ENCODE results near the gene KPNA6. TPM values are rescaled to one million over a fixed set of nuclear protein-coding genes. Genes with fewer than 3 reads are reported as not detected.

KPNA6 gene
- total and polyA plus RNA-seq, 9 of the 15 experiments (the other 6 are each of a cell fraction or from before 2014, with no cell fraction given) = 20.1 to 54.6 (median 32.2) TPM

GRCh38 chr1:32200226-32201010, 92.6 kb downstream of the KPNA6 start, which contains the start of gene CCDC28B (continued):
- TF ChIP-seq ZBTB43 (CRISPR knock-in tag; IDR thresholded peaks at IDR 0.05) (no peak), GTF2E2 (tag; IDR thresholded peaks at IDR 0.05) (no peak), POLR2AphosphoS2 (IDR thresholded peaks at IDR 0.05; ENCODE audit: low read length) (no peak; the same call in 1 of the 2 replicates), MCM5 (IDR thresholded peaks at IDR 0.05; ENCODE audit: low read depth) (no peak), THRA (IDR thresholded peaks at IDR 0.05) (no peak), ZNF445 (CRISPR knock-in tag; IDR thresholded peaks at IDR 0.05; ENCODE audit: low read depth) (0 out of 2 replicates have a peak, but pooled peaks have one; percentile 44), ZNF668 (CRISPR knock-in tag; IDR thresholded peaks at IDR 0.05) (no peak), ZFP1 (CRISPR knock-in tag; IDR thresholded peaks at IDR 0.05) (no peak), AFF4 (CRISPR knock-in tag; IDR thresholded peaks at IDR 0.05) (0 out of 2 replicates have a peak, but pooled peaks have one; percentile 56), C11orf30 (IDR thresholded peaks at IDR 0.05; ENCODE audit: low read depth) (no peak), ELF4 (CRISPR knock-in tag; IDR thresholded peaks at IDR 0.05) (0 out of 2 replicates have a peak, but pooled peaks have one; percentile 47), FOXK2 (conservative IDR thresholded peaks at IDR 0.05 in 1 of 2, IDR thresholded peaks at IDR 0.05 in 1 of 2; ENCODE audit: low read depth in 2 of 2) (peak; percentile 35 to 50; a peak in 3 of 4 replicates), ZNF586 (CRISPR knock-in tag; conservative IDR thresholded peaks at IDR 0.05) (no peak), CHAMP1 (IDR thresholded peaks at IDR 0.05) (no peak), ILK (tag; IDR thresholded peaks at IDR 0.05; ENCODE audit: borderline replicate concordance, low read depth) (no peak), MAZ (CRISPR knock-in tag; conservative IDR thresholded peaks at IDR 0.05 in 1 of 2, IDR thresholded peaks at IDR 0.05 in 1 of 2) (peak; percentile 53 to 69; a peak in 3 of 4 replicates), BRD9 (IDR thresholded peaks at IDR 0.05; ENCODE audit: low read depth, partially characterized antibody) (no peak), TCF15 (CRISPR knock-in tag; IDR thresholded peaks at IDR 0.05) (no peak)
